ENCODE data around the gene BRINP3. TPM values are rescaled to one million over a fixed set of nuclear protein-coding genes. Genes with fewer than 3 reads are reported as not detected.
"Not testable (repeated sequence)": the region's sequence is repeated elsewhere in the genome, so short reads cannot be mapped to it uniquely, and the experiment has no call there.

Gene BRINP3
- total and polyA plus RNA-seq, 8 donors = 0.06 to 25.5 (median 7.4) TPM; not detected in 4

- no peaks in the 10 kb centered on the region for H3K36me3 ChIP-seq
Measured at GRCh38 chr1:190129366-190129765, 348.3 kb downstream of the BRINP3 start.

GRCh38 chr1:190126728-190127127 lies 350.9 kb downstream of the BRINP3 start:
- TF ChIP-seq POLR2A (IDR thresholded peaks at IDR 0.05) (no peak), CTCF (IDR thresholded peaks at IDR 0.05) (no peak), POLR2AphosphoS5 (IDR thresholded peaks at IDR 0.05) (no peak), EP300 (IDR thresholded peaks at IDR 0.05) (no peak)
- 24 to 70% (median 46%) methylated on average over 2 of the region's 2 CpGs for WGBS, 5 donors

More at GRCh38 chr1:190129366-190129765, 348.3 kb downstream of the BRINP3 start:
- Histone ChIP-seq H3K4me1 (no peaks in the 10 kb centered on the region), H3K27ac (no peak overlapping the region), H3K27me3 (no peaks in the 10 kb centered on the region), H3K4me3 (no peak overlapping the region), H3K9me3 (no peaks in the 10 kb centered on the region)
- no peak for TF ChIP-seq EP300 (IDR thresholded peaks at IDR 0.05)
- no peak for TF ChIP-seq CTCF (IDR thresholded peaks at IDR 0.05)
- no peak for TF ChIP-seq POLR2AphosphoS5 (IDR thresholded peaks at IDR 0.05)
- no peak for TF ChIP-seq POLR2A (IDR thresholded peaks at IDR 0.05)
- intact Hi-C loops (cut with DNase I; ENCODE audit: low total_unique reads) = no loop called here
- WGBS, 5 donors = 63 to 90% (median 80%) methylated on average over 1 of the region's 1 CpG
- DNase-seq = no peak

GRCh38 chr1:190124068-190124467 lies 353.6 kb downstream of the BRINP3 start:
- 54 to 73% (median 70%) methylated on average over 3 of the region's 3 CpGs for WGBS, 5 donors
- Histone ChIP-seq H3K4me1 (no peaks in the 10 kb centered on the region), H3K4me3 (no peak overlapping the region), H3K9me3 (no peaks in the 10 kb centered on the region), H3K36me3 (no peaks in the 10 kb centered on the region), H3K27me3 (no peaks in the 10 kb centered on the region), H3K27ac (no peak overlapping the region)
- TF ChIP-seq POLR2A (IDR thresholded peaks at IDR 0.05) (no peak), POLR2AphosphoS5 (IDR thresholded peaks at IDR 0.05) (no peak), CTCF (IDR thresholded peaks at IDR 0.05) (no peak), EP300 (IDR thresholded peaks at IDR 0.05) (no peak)
- intact Hi-C loops (cut with DNase I; ENCODE audit: low total_unique reads) = no loop called here
- DNase-seq = no peak

More at GRCh38 chr1:190126728-190127127, 350.9 kb downstream of the BRINP3 start:
- no peak overlapping the region for H3K27ac ChIP-seq
- intact Hi-C loops (cut with DNase I; ENCODE audit: low total_unique reads) = no loop called here
- H3K4me3 ChIP-seq = no peak overlapping the region
- H3K4me1 ChIP-seq = no peaks in the 10 kb centered on the region
- H3K27me3 ChIP-seq = no peaks in the 10 kb centered on the region
- H3K9me3 ChIP-seq = no peaks in the 10 kb centered on the region
- H3K36me3 ChIP-seq = no peaks in the 10 kb centered on the region
- no peak for DNase-seq

GRCh38 chr1:190120564-190120963 lies 357.1 kb downstream of the BRINP3 start:
- H3K36me3 ChIP-seq; H3K4me1 ChIP-seq; H3K9me3 ChIP-seq; H3K27me3 ChIP-seq; H3K27ac ChIP-seq; DNase-seq; H3K4me3 ChIP-seq; intact Hi-C loops (cut with DNase I; ENCODE audit: low total_unique reads): not testable (repeated sequence)
- WGBS, 5 donors = 81 to 90% (median 86%) methylated on average over 11 of the region's 11 CpGs

- Histone ChIP-seq H3K36me3 (no peaks in the 10 kb centered on the region), H3K27me3 (no peaks in the 10 kb centered on the region), H3K4me1 (no peaks in the 10 kb centered on the region), H3K4me3 (no peak overlapping the region), H3K27ac (no peak overlapping the region), H3K9me3 (no peaks in the 10 kb centered on the region)
- TF ChIP-seq EP300 (IDR thresholded peaks at IDR 0.05) (no peak), POLR2A (IDR thresholded peaks at IDR 0.05) (no peak), POLR2AphosphoS5 (IDR thresholded peaks at IDR 0.05) (no peak), CTCF (IDR thresholded peaks at IDR 0.05) (no peak)
- DNase-seq = no peak
- 51 to 69% (median 57%) methylated on average over 2 of the region's 2 CpGs for WGBS, 5 donors
- intact Hi-C loops (cut with DNase I; ENCODE audit: low total_unique reads) = no loop called here
Measured at GRCh38 chr1:190119683-190120082, 358.0 kb downstream of the BRINP3 start.

All from stomach (tissue), 9 donors.